Measurements from ENCODE around the gene SORBS2.

DNA sequence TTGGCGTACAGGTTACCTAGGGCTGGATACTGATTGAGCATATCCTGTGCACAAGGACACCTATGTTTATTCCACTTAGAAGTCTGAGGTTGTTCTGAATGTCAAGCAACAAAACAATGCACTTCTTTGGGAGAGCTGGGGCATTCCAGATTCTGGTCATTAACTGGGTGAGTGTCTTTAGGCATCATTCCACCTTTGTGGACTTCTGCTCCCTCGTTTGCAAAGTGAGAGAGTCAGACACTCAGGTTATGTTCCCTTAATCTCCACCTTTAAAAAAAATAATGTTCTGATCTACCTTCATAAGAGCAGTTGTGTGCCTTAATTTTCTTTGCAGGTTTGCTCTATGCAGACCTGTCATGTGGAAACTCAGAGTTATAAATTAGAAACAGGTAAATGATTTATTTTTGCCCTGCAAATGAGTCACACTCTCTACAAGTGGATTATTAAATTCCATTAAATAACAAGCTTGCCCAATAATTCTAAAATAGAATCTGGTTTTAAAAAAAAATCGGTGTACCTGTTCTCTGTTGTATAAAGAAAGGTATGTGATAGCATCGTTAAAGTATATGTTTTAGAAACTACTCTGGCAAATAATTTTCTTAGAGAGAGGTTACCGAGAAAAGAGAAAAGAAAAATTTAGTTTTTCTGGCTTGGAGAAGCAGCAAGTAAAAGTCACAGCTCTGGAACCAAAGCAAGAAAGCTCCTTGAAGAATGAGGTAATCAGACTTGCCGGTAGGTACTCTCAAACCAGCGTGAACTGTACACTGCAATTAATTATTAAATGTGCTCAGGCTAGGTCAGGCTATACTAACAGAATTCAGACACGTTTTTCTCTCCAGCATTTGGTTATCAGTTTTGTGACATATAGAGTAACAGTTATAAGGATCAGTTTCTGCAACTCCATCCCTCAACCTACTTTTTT is 93.2 kb downstream of the SORBS2 start:
- TF ChIP-seq, protein P1, sequence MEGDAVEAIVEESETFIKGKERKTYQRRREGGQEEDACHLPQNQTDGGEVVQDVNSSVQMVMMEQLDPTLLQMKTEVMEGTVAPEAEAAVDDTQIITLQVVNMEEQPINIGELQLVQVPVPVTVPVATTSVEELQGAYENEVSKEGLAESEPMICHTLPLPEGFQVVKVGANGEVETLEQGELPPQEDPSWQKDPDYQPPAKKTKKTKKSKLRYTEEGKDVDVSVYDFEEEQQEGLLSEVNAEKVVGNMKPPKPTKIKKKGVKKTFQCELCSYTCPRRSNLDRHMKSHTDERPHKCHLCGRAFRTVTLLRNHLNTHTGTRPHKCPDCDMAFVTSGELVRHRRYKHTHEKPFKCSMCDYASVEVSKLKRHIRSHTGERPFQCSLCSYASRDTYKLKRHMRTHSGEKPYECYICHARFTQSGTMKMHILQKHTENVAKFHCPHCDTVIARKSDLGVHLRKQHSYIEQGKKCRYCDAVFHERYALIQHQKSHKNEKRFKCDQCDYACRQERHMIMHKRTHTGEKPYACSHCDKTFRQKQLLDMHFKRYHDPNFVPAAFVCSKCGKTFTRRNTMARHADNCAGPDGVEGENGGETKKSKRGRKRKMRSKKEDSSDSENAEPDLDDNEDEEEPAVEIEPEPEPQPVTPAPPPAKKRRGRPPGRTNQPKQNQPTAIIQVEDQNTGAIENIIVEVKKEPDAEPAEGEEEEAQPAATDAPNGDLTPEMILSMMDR (IDR thresholded peaks at IDR 0.05; ENCODE audit: borderline replicate concordance, extremely low read depth, low read length, poor library complexity, severe bottlenecking): no peak
- no peak for TF ChIP-seq EZH2 (IDR thresholded peaks at IDR 0.05; ENCODE audit: borderline replicate concordance, low read depth, low read length, severe bottlenecking)

All from DND-41 (cell line).